OCI-LY3 (cell line): ENCODE measurements around the gene PRR35.
A peak's percentile ranks its signal among the peaks of the same experiment; 100 is the strongest.

Experiments
- H2AFZ ChIP-seq: fragments of 200-600, 300-600 bp; shearing (Covaris generic); 2 replicates; pipeline ENCODE4 v1.6.0; 2014; ENCODE audit warnings: antibody characterized with exemption, low read depth, low read length
- H3K27ac ChIP-seq: fragments of 200-600, 300-600 bp; sonication (generic); 2 replicates; pipeline ENCODE4 v1.5.1; 2014; ENCODE audit warnings: mild to moderate bottlenecking, low read length, moderate library complexity, mixed read lengths
- H3K27me3 ChIP-seq: fragments of 200-600, 300-600 bp; sonication (generic); 2 replicates; pipeline ENCODE4 v1.6.1; 2014; ENCODE audit warnings: low read depth, low read length, mixed read lengths
- H3K36me3 ChIP-seq: fragments of 200-600, 300-600 bp; sonication (generic); replicated peaks from 2 replicates; pipeline ENCODE3; 2014; ENCODE audit warnings: low read depth, low read length, mixed read lengths
- H3K4me1 ChIP-seq: fragments of 300-600, 200-600 bp; sonication (generic); 2 replicates; pipeline ENCODE4 v1.6.1; 2014; ENCODE audit warnings: low read length, mixed read lengths
- H3K4me2 ChIP-seq: fragments of 200-600, 300-600 bp; sonication (generic); 2 replicates; pipeline ENCODE4 v1.6.1; 2014; ENCODE audit warnings: low read length, mixed read lengths
- H3K4me3 ChIP-seq: fragments of 300-600, 200-600 bp; sonication (generic); 2 replicates; pipeline ENCODE4 v1.5.1; 2014; ENCODE audit warnings: antibody characterized with exemption, mild to moderate bottlenecking, low read length, moderate library complexity
- H3K79me2 ChIP-seq: fragments of 300-600, 200-600 bp; shearing (Covaris generic); 2 replicates; pipeline ENCODE4 v1.6.1; 2014; ENCODE audit warnings: mild to moderate bottlenecking, low read length, mixed read lengths
- H3K9ac ChIP-seq: fragments of 300-600, 200-600 bp; shearing (Covaris generic); 2 replicates; pipeline ENCODE4 v1.6.0; 2014; ENCODE audit warnings: mild to moderate bottlenecking, low read length, moderate library complexity
- H3K9me3 ChIP-seq: fragments of 200-600, 300-600 bp; shearing (Covaris generic); 2 replicates; pipeline ENCODE4 v1.6.1; 2014; ENCODE audit warnings: low read length, mixed read lengths; ENCODE audit not compliant: insufficient read depth
- H4K20me1 ChIP-seq: fragments of 200-600, 300-600 bp; sonication (generic); 2 replicates; pipeline ENCODE4 v1.6.1; 2016; ENCODE audit warnings: low read length, mixed read lengths; ENCODE audit not compliant: insufficient read depth
- EZH2phosphoT487 ChIP-seq: fragments of 200-600 bp; shearing (Covaris generic); IDR thresholded peaks from 2 replicates; pipeline ENCODE4 v1.6.1; 2018; ENCODE audit warnings: antibody characterized with exemption, mixed run types, low read depth
- TF ChIP-seq, protein P1 (sequence below): fragments of 200-600, 300-600 bp; sonication (generic); IDR thresholded peaks from 2 replicates; pipeline ENCODE4 v1.5.1; 2014; ENCODE audit warnings: antibody characterized with exemption, low read length, low read depth

PRR35 gene

DNA sequence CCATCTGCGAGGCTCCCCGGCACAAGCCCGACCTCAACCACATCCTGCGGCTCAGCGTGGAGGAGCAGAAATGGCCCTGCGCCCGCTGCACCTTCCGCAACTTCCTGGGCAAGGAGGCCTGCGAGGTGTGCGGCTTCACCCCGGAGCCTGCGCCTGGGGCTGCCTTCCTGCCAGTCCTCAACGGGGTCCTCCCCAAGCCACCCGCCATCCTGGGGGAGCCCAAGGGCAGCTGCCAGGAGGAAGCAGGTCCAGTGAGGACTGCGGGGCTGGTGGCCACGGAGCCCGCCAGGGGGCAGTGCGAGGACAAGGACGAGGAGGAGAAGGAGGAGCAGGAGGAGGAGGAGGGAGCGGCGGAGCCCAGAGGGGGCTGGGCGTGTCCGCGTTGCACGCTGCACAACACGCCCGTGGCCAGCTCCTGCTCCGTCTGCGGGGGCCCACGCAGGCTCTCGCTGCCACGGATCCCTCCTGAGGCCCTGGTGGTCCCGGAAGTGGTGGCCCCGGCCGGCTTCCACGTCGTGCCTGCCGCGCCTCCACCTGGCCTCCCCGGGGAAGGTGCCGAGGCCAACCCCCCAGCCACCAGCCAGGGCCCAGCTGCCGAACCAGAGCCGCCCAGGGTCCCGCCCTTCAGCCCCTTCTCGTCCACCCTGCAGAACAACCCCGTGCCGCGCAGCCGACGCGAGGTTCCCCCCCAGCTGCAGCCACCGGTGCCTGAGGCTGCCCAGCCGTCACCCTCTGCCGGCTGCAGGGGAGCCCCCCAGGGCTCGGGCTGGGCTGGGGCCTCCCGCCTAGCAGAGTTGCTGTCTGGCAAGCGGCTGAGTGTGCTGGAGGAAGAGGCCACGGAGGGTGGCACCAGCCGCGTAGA lies 13.1 kb upstream of the PRR35 start:
- H3K4me1 ChIP-seq = no peaks in the 10 kb centered on the region
- no peaks in the 10 kb centered on the region for H3K9me3 ChIP-seq
- no peak overlapping the region for H3K4me3 ChIP-seq
- peaks cover 37% of the 10 kb centered on the region for H3K79me2 ChIP-seq
- peaks cover 10% of the 10 kb centered on the region for H4K20me1 ChIP-seq
- no peak overlapping the region for H3K27ac ChIP-seq
- H3K36me3 ChIP-seq = peaks cover 10% of the 10 kb centered on the region
- no peak overlapping the region for H2AFZ ChIP-seq
- H3K9ac ChIP-seq = no peak overlapping the region
- H3K4me2 ChIP-seq = no peak overlapping the region
- TF ChIP-seq, protein P1, sequence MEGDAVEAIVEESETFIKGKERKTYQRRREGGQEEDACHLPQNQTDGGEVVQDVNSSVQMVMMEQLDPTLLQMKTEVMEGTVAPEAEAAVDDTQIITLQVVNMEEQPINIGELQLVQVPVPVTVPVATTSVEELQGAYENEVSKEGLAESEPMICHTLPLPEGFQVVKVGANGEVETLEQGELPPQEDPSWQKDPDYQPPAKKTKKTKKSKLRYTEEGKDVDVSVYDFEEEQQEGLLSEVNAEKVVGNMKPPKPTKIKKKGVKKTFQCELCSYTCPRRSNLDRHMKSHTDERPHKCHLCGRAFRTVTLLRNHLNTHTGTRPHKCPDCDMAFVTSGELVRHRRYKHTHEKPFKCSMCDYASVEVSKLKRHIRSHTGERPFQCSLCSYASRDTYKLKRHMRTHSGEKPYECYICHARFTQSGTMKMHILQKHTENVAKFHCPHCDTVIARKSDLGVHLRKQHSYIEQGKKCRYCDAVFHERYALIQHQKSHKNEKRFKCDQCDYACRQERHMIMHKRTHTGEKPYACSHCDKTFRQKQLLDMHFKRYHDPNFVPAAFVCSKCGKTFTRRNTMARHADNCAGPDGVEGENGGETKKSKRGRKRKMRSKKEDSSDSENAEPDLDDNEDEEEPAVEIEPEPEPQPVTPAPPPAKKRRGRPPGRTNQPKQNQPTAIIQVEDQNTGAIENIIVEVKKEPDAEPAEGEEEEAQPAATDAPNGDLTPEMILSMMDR = no peak
- TF ChIP-seq EZH2phosphoT487 = no peak
- no peaks in the 10 kb centered on the region for H3K27me3 ChIP-seq

DNA sequence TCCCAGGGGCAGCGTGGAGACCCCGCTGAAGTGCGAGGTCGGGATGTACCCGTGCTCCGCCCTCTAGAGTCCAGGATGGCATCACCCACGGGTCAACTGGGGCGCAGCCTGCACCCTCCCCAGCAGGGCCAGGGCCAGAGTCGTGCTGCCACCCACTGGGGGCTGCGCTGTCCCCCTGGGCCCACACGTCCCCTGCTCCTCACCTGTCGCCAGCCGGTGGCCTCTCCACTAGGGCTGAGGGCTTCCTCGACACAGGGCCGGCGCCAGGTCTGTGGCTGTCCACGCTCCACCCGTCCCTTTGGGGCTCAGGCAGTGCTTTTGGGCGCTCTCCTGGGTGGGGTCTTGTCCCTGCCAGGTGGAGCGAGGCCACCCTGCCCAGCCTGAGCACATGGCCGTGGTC lies 11.6 kb upstream of the PRR35 start:
- Histone ChIP-seq H3K27ac (no peak overlapping the region), H3K79me2 (peaks cover 22% of the 10 kb centered on the region), H3K4me1 (no peaks in the 10 kb centered on the region), H3K9ac (no peak overlapping the region), H3K27me3 (no peaks in the 10 kb centered on the region), H4K20me1 (peaks cover 10% of the 10 kb centered on the region), H3K4me2 (no peak overlapping the region), H2AFZ (no peak overlapping the region), H3K36me3 (peaks cover 10% of the 10 kb centered on the region), H3K4me3 (no peak overlapping the region), H3K9me3 (no peaks in the 10 kb centered on the region)
- TF ChIP-seq, protein P1 = no peak
- no peak for TF ChIP-seq EZH2phosphoT487

DNA sequence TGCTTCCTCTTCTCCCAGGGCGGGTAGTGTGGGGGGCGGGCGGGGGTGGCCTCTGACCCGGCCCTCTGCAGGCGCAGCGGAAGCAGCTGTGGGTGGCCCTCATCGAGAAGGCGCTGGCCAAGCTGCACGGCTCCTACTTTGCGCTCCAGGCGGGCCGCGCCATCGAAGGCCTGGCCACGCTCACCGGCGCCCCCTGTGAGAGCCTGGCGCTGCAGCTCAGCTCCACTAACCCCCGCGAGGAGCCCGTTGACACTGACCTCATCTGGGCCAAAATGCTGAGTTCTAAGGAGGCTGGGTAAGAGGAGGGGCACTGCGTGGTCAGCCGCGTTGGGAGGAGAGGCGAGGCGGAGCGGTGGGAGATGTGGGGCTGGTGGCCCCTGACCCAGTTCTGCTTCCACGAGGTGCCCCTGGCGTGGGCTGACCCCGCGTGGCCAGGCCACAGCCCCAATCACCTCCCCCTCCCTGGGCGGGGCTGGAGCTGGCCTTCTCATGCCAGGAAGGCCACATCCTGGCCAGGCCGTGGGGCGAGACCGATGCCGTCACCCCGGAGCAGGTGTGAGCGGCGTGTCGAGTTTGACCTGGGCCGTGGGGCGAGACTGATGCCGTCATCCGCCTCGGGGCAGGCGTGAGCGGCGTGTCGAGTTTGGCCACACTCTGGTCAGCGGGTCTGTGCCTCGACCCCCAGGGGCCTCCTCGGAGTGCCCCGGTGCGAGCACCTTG lies 10.5 kb upstream of the PRR35 start:
- no peaks in the 10 kb centered on the region for H3K27me3 ChIP-seq
- H2AFZ ChIP-seq = no peak overlapping the region
- H4K20me1 ChIP-seq = peaks cover 4% of the 10 kb centered on the region; the same call in 1 of the 2 replicates
- H3K9ac ChIP-seq = no peak overlapping the region
- H3K4me1 ChIP-seq = no peaks in the 10 kb centered on the region
- no peak for TF ChIP-seq EZH2phosphoT487
- TF ChIP-seq, protein P1 = peak; percentile 13; the same call in 1 of the 2 replicates
- H3K36me3 ChIP-seq = peaks cover 10% of the 10 kb centered on the region
- H3K4me3 ChIP-seq = no peak overlapping the region
- H3K27ac ChIP-seq = no peak overlapping the region
- H3K4me2 ChIP-seq = no peak overlapping the region
- no peaks in the 10 kb centered on the region for H3K9me3 ChIP-seq
- H3K79me2 ChIP-seq = peaks cover 14% of the 10 kb centered on the region

DNA sequence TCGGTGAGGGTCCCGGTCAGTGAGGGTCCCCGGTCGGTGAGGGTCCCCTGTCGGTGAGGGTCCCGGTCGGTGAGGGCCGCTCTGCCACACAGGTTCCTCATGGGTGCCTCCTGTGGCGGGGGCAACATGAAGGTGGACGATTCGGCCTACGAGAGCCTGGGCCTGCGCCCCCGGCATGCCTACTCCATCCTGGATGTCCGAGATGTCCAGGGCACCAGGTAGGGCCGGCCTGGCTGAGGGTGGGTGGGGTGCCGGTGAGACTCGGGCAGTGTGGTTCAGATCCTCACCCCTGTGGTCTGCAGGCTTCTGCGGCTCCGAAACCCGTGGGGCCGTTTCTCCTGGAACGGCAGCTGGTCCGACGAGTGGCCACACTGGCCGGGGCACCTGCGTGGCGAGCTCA lies 9.0 kb upstream of the PRR35 start:
- no peak overlapping the region for H3K4me2 ChIP-seq
- TF ChIP-seq EZH2phosphoT487 = no peak
- TF ChIP-seq, protein P1 = no peak
- H3K4me3 ChIP-seq = no peak overlapping the region
- H3K4me1 ChIP-seq = no peaks in the 10 kb centered on the region
- no peaks in the 10 kb centered on the region; the same call in 1 of the 2 replicates for H3K79me2 ChIP-seq
- H4K20me1 ChIP-seq = no peaks in the 10 kb centered on the region
- no peaks in the 10 kb centered on the region for H3K9me3 ChIP-seq
- H3K27ac ChIP-seq = no peak overlapping the region
- no peak overlapping the region for H3K9ac ChIP-seq
- H3K27me3 ChIP-seq = no peaks in the 10 kb centered on the region
- H3K36me3 ChIP-seq = peaks cover 10% of the 10 kb centered on the region
- no peak overlapping the region for H2AFZ ChIP-seq
